Hepatocyte (in vitro differentiated cells): Measurements from ENCODE around the gene GOLGA8S.

ENCODE experiments used
- EZH2 ChIP-seq: fragments of 200-600 bp; sonication (generic); IDR thresholded peaks from 2 replicates; pipeline ENCODE4 v1.6.1; 2016; ENCODE audit warnings: antibody characterized with exemption, mild to moderate bottlenecking, borderline replicate concordance
- TF ChIP-seq, protein P1 (sequence below): fragments of 200-600 bp; sonication (generic); IDR thresholded peaks from 2 replicates; pipeline ENCODE4 v1.5.1; 2016; ENCODE audit warnings: antibody characterized with exemption, mild to moderate bottlenecking; ENCODE audit not compliant: poor library complexity

DNA sequence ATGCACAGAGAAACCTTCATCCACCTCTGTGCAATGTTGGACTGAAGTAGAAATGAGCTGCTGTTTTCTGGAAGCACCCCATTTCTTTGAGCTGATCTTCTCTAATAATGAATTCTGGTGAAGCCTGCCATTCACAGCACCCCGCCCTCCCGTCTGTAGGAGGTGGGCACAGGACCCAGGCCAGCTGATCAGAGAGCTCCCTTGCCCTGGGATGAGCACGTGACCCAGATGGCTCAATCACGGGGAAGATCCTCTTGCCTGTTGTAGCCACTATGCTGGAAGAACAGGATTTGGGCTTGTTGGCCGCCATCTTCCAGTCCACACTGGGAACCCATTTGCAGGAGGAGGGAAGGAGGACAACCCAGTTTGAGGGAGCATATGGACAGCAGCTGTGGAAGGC is 48.0 kb downstream of the GOLGA8S start:
- TF ChIP-seq, protein P1, sequence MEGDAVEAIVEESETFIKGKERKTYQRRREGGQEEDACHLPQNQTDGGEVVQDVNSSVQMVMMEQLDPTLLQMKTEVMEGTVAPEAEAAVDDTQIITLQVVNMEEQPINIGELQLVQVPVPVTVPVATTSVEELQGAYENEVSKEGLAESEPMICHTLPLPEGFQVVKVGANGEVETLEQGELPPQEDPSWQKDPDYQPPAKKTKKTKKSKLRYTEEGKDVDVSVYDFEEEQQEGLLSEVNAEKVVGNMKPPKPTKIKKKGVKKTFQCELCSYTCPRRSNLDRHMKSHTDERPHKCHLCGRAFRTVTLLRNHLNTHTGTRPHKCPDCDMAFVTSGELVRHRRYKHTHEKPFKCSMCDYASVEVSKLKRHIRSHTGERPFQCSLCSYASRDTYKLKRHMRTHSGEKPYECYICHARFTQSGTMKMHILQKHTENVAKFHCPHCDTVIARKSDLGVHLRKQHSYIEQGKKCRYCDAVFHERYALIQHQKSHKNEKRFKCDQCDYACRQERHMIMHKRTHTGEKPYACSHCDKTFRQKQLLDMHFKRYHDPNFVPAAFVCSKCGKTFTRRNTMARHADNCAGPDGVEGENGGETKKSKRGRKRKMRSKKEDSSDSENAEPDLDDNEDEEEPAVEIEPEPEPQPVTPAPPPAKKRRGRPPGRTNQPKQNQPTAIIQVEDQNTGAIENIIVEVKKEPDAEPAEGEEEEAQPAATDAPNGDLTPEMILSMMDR, result no peak
- no peak for TF ChIP-seq EZH2
